ENCODE results near the gene PNMA8A. TPM values are rescaled to one million over a fixed set of nuclear protein-coding genes. Genes with fewer than 3 reads are reported as not detected.

The PNMA8A gene
- total RNA-seq, 6 experiments from 2014 or later: 0.06 to 0.26 (median 0.23) TPM; not detected in 2

- no peaks in the 10 kb centered on the region for H3K4me1 ChIP-seq
- WGBS (ENCODE audit: insufficient coverage, low coverage, low lambda C conversion rate, missing lambda C conversion rate): 48% methylated on average over 3 of the region's 3 CpGs
- ATAC-seq (no peak), DNase-seq (no peak)
- intact Hi-C loops (cut with DNase I): no loop called here
- no peaks in the 10 kb centered on the region for H3K9me3 ChIP-seq
- no peaks in the 10 kb centered on the region for H3K36me3 ChIP-seq
- H3K4me3 ChIP-seq: no peak overlapping the region
- H3K27ac ChIP-seq: no peak overlapping the region
- no peaks in the 10 kb centered on the region for H3K27me3 ChIP-seq
- TF ChIP-seq POLR2A (IDR thresholded peaks at IDR 0.05): no peak
- TF ChIP-seq CTCF (IDR thresholded peaks at IDR 0.05): no peak
Observed at GRCh38 chr19:46515290-46515609, 43.9 kb upstream of the PNMA8A start.

DNA sequence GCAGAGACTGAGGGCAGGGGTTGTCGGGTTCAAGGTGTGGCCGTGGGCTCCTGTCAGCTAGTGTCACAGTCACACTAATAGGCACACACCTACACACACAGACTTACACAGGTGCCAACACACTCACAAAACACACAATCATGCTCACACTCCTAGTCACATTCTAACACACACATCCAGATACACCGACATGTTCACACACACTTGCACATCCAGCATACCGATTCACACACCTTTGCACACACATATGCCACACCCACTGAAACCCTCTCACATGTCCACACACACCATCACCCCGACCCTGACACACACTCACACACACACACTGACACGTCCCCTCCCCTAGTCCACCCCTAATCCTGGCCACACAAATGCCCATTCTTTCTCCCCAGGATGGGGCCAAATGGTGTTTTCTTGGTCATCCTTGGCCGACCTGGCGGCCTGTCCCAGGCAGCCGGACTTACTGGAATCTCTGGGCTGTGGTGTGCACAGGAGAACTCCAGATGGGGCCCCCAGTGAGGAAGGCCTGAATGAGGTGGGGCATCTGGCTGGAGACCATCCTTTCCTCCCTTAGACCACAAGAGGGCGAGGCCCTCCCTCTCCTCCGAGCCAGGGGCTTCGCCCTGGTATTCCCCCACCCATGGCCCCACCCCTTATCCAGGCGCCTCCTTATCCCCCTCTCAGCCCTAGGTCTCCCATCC lies 43.4 kb upstream of the PNMA8A start:
- ATAC-seq (no peak), DNase-seq (no peak)
- no peaks in the 10 kb centered on the region for H3K36me3 ChIP-seq
- no peaks in the 10 kb centered on the region for H3K27me3 ChIP-seq
- H3K9me3 ChIP-seq: no peaks in the 10 kb centered on the region
- no peaks in the 10 kb centered on the region for H3K4me1 ChIP-seq
- no peak overlapping the region for H3K4me3 ChIP-seq
- WGBS (ENCODE audit: insufficient coverage, low coverage, low lambda C conversion rate, missing lambda C conversion rate): 52% methylated on average over 13 of the region's 13 CpGs
- TF ChIP-seq CTCF (IDR thresholded peaks at IDR 0.05) (no peak), POLR2A (IDR thresholded peaks at IDR 0.05) (no peak)
- H3K27ac ChIP-seq: no peak overlapping the region
- intact Hi-C loops (cut with DNase I): no loop called here

GRCh38 chr19:46513461-46514236 lies 42.3 kb upstream of the PNMA8A start:
- no peaks in the 10 kb centered on the region for H3K9me3 ChIP-seq
- WGBS (ENCODE audit: insufficient coverage, low coverage, low lambda C conversion rate, missing lambda C conversion rate): 20% methylated on average over 28 of the region's 36 CpGs
- peak; percentile 72 to 97 (median 93) for TF ChIP-seq CTCF (IDR thresholded peaks at IDR 0.05)
- no peak for TF ChIP-seq POLR2A (IDR thresholded peaks at IDR 0.05)
- H3K36me3 ChIP-seq: no peaks in the 10 kb centered on the region
- DNase-seq: peak; percentile 77 to 82 (median 78)
- no peak overlapping the region for H3K27ac ChIP-seq
- H3K4me1 ChIP-seq: no peaks in the 10 kb centered on the region
- intact Hi-C loops (cut with DNase I): no loop called here
- no peaks in the 10 kb centered on the region for H3K27me3 ChIP-seq
- no peak overlapping the region for H3K4me3 ChIP-seq
- ATAC-seq: peak; percentile 78 to 95 (median 88)

GRCh38 chr19:46511237-46511636 lies 39.9 kb upstream of the PNMA8A start:
- no peak overlapping the region for H3K27ac ChIP-seq
- TF ChIP-seq POLR2A (IDR thresholded peaks at IDR 0.05) (no peak), CTCF (IDR thresholded peaks at IDR 0.05) (no peak)
- no peak overlapping the region for H3K4me3 ChIP-seq
- H3K9me3 ChIP-seq: no peaks in the 10 kb centered on the region
- no peaks in the 10 kb centered on the region for H3K27me3 ChIP-seq
- intact Hi-C loops (cut with DNase I): no loop called here
- no peaks in the 10 kb centered on the region for H3K4me1 ChIP-seq
- no peaks in the 10 kb centered on the region for H3K36me3 ChIP-seq
- DNase-seq (no peak), ATAC-seq (no peak)
- WGBS (ENCODE audit: insufficient coverage, low coverage, low lambda C conversion rate, missing lambda C conversion rate): 47% methylated on average over 3 of the region's 4 CpGs

Data from right lobe of liver (tissue), 6 donors.